K562 (cell line): Measurements from ENCODE around the gene IL17RA. TPM values are rescaled to one million over a fixed set of nuclear protein-coding genes. Genes with fewer than 3 reads are reported as not detected.

Experiments
- POLR2AphosphoS2 ChIP-seq: IDR thresholded peaks from 2 replicates; pipeline ENCODE4 v1.6.1; 2012; ENCODE audit warnings: low read length, improper control_type of control experiment
- SMARCA5 ChIP-seq: fragments of 450-650 bp; IDR thresholded peaks from 2 replicates; pipeline ENCODE4 v1.6.1; 2016
- polyA plus RNA-seq, 8 experiments: library from polyadenylated mRNA; depleted of rRNA in 4 of 8; stranded (reverse) in 5 of 8; unstranded in 3 of 8; fragments of >200 nt; fragmentation: Nextera tagmentation in 2 of 8; fragmentation: Illumina TruSeq in 1 of 8; extraction: Ambion mirVana in 2 of 8; extraction: Trizol in 1 of 8; gene quantifications; 2 replicates each; pipeline versions ENCODE4 v1.2.1 to v1.2.3, GENCODE V29; 2011 to 2014; ENCODE audit warnings: inconsistent platforms in 1 of 8, missing spikeins in 1 of 8
- total RNA-seq, 7 experiments: library from RNA; depleted of rRNA in 6 of 7; stranded (reverse); fragments of >200 nt in 6 of 7; fragmentation: Illumina TruSeq in 2 of 7; extraction: Trizol in 2 of 7; gene quantifications; 2 replicates each; pipeline versions ENCODE4 v1.2.1 to v1.2.3, GENCODE V29; 2011 to 2021; ENCODE audit warnings: low replicate concordance in 1 of 7
- TF ChIP-seq, protein P1 (sequence below): sonication (generic); formaldehyde crosslinking; IDR thresholded peaks from 2 replicates; pipeline ENCODE4 v1.8.0; 2023; ENCODE audit warnings: missing genetic modification reagents, mild to moderate bottlenecking, borderline replicate concordance
- TF ChIP-seq, protein P2 (sequence below): fragments of 450-650 bp; conservative IDR thresholded peaks from 2 replicates; pipeline ENCODE4 v1.6.1; 2016; ENCODE audit warnings: missing genetic modification characterization, low read depth, mild to moderate bottlenecking, missing compliant biosample characterization, moderate library complexity

Gene IL17RA
- total and polyA plus RNA-seq, 9 of the 15 experiments (the other 6 are each of a cell fraction or from before 2014, with no cell fraction given): 0.17 to 11.8 (median 3.7) TPM

DNA sequence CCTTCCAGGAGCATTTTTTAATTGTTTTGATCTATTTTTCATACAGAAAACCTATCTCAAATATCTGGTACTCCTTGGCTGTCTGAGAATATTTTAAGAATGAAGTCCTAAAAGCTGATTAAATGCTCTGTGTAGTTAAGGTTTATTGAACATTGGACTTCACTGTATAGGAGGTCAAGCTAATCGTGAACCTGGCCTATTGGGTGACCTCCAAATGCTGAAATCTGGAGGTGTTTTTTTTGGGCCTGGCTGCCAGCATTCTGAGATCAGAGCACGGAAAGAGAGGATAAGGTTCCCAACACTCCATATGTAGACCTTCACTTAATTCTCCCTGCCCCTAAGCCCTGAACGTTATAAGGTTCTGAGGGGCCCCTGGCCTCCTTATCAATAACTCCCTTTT, 8.3 kb downstream of the IL17RA start (continued):
- TF ChIP-seq, protein P1, sequence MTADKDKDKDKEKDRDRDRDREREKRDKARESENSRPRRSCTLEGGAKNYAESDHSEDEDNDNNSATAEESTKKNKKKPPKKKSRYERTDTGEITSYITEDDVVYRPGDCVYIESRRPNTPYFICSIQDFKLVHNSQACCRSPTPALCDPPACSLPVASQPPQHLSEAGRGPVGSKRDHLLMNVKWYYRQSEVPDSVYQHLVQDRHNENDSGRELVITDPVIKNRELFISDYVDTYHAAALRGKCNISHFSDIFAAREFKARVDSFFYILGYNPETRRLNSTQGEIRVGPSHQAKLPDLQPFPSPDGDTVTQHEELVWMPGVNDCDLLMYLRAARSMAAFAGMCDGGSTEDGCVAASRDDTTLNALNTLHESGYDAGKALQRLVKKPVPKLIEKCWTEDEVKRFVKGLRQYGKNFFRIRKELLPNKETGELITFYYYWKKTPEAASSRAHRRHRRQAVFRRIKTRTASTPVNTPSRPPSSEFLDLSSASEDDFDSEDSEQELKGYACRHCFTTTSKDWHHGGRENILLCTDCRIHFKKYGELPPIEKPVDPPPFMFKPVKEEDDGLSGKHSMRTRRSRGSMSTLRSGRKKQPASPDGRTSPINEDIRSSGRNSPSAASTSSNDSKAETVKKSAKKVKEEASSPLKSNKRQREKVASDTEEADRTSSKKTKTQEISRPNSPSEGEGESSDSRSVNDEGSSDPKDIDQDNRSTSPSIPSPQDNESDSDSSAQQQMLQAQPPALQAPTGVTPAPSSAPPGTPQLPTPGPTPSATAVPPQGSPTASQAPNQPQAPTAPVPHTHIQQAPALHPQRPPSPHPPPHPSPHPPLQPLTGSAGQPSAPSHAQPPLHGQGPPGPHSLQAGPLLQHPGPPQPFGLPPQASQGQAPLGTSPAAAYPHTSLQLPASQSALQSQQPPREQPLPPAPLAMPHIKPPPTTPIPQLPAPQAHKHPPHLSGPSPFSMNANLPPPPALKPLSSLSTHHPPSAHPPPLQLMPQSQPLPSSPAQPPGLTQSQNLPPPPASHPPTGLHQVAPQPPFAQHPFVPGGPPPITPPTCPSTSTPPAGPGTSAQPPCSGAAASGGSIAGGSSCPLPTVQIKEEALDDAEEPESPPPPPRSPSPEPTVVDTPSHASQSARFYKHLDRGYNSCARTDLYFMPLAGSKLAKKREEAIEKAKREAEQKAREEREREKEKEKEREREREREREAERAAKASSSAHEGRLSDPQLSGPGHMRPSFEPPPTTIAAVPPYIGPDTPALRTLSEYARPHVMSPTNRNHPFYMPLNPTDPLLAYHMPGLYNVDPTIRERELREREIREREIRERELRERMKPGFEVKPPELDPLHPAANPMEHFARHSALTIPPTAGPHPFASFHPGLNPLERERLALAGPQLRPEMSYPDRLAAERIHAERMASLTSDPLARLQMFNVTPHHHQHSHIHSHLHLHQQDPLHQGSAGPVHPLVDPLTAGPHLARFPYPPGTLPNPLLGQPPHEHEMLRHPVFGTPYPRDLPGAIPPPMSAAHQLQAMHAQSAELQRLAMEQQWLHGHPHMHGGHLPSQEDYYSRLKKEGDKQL (CRISPR knock-in tag): no peak
- TF ChIP-seq SMARCA5 (no peak), POLR2AphosphoS2 (no peak)
- TF ChIP-seq, protein P2, sequence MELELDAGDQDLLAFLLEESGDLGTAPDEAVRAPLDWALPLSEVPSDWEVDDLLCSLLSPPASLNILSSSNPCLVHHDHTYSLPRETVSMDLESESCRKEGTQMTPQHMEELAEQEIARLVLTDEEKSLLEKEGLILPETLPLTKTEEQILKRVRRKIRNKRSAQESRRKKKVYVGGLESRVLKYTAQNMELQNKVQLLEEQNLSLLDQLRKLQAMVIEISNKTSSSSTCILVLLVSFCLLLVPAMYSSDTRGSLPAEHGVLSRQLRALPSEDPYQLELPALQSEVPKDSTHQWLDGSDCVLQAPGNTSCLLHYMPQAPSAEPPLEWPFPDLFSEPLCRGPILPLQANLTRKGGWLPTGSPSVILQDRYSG (tag): no peak
